ENCODE measurements around the gene PPFIA1. TPM values are rescaled to one million over a fixed set of nuclear protein-coding genes. Genes with fewer than 3 reads are reported as not detected.

PPFIA1 gene
- total RNA-seq, 1 experiment from 2014 or later = 75.1 TPM

DNA sequence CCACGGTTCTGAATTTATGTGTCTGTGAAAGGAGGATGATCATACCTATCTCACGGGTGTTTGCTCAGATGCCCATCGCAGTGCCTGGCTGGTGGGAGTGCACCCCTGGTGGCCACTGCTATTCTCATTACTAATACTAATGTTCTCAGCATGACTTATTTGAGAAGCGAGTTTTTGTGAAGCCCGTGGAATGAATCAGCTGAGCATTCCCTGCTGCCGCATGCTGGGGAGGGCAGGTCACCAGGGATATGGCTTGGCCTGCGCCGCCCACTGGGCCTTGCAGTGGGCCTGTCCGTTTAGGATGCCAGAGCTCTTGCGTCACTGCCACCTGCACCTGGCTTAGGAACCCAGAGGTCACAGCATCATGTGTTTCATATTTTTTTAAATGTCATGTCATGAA lies 144.7 kb downstream of the PPFIA1 start:
- Mint-ChIP-seq H3K27ac (0 out of 2 replicates have a peak overlapping the region, but pooled peaks have one; percentile 23), H3K4me1 (no peaks in the 10 kb centered on the region), H3K36me3 (peaks cover 81% of the 10 kb centered on the region), H3K27me3 (ENCODE audit: low read depth) (no peaks in the 10 kb centered on the region), H3K9me3 (no peaks in the 10 kb centered on the region), H3K4me3 (no peak overlapping the region)
- TF ChIP-seq, protein P1, sequence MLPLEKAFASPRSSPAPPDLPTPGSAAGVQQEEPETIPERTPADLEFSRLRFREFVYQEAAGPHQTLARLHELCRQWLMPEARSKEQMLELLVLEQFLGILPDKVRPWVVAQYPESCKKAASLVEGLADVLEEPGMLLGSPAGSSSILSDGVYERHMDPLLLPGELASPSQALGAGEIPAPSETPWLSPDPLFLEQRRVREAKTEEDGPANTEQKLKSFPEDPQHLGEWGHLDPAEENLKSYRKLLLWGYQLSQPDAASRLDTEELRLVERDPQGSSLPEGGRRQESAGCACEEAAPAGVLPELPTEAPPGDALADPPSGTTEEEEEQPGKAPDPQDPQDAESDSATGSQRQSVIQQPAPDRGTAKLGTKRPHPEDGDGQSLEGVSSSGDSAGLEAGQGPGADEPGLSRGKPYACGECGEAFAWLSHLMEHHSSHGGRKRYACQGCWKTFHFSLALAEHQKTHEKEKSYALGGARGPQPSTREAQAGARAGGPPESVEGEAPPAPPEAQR (CRISPR knock-in tag; IDR thresholded peaks at IDR 0.05) = no peak
- TF ChIP-seq ZNF138 (CRISPR knock-in tag; conservative IDR thresholded peaks at IDR 0.05) = no peak
- TF ChIP-seq KAT7 (CRISPR knock-in tag; IDR thresholded peaks at IDR 0.05; ENCODE audit: borderline replicate concordance) = no peak
- no peak for TF ChIP-seq OVOL2 (CRISPR knock-in tag; IDR thresholded peaks at IDR 0.05; ENCODE audit: borderline replicate concordance)
- TF ChIP-seq NFYB (CRISPR knock-in tag; conservative IDR thresholded peaks at IDR 0.05; ENCODE audit: low read depth) = no peak
- no peak for TF ChIP-seq TCF7 (CRISPR knock-in tag; IDR thresholded peaks at IDR 0.05; ENCODE audit: low read depth)
- TF ChIP-seq MYBL2 (CRISPR knock-in tag; IDR thresholded peaks at IDR 0.05) = no peak
- TF ChIP-seq ZNF232 (CRISPR knock-in tag; IDR thresholded peaks at IDR 0.05) = no peak
- no peak for TF ChIP-seq NR3C1 (CRISPR knock-in tag; conservative IDR thresholded peaks at IDR 0.05; ENCODE audit: low read depth)
- no peak for TF ChIP-seq ELF4 (CRISPR knock-in tag; IDR thresholded peaks at IDR 0.05; ENCODE audit: low read depth)
- no peak for TF ChIP-seq TEAD1 (CRISPR knock-in tag; IDR thresholded peaks at IDR 0.05)
- no peak for TF ChIP-seq ZNF396 (CRISPR knock-in tag; IDR thresholded peaks at IDR 0.05; ENCODE audit: borderline replicate concordance)
- no peak for TF ChIP-seq FOXP1 (CRISPR knock-in tag; IDR thresholded peaks at IDR 0.05; ENCODE audit: borderline replicate concordance)
- TF ChIP-seq, protein P2, sequence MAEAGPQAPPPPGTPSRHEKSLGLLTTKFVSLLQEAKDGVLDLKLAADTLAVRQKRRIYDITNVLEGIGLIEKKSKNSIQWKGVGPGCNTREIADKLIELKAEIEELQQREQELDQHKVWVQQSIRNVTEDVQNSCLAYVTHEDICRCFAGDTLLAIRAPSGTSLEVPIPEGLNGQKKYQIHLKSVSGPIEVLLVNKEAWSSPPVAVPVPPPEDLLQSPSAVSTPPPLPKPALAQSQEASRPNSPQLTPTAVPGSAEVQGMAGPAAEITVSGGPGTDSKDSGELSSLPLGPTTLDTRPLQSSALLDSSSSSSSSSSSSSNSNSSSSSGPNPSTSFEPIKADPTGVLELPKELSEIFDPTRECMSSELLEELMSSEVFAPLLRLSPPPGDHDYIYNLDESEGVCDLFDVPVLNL (CRISPR knock-in tag; IDR thresholded peaks at IDR 0.05; ENCODE audit: borderline replicate concordance, low read depth) = no peak
- TF ChIP-seq TP53 (CRISPR knock-in tag; IDR thresholded peaks at IDR 0.05) = no peak
- no peak for TF ChIP-seq ETV6 (CRISPR knock-in tag; IDR thresholded peaks at IDR 0.05)
- TF ChIP-seq ZNF219 (CRISPR knock-in tag; IDR thresholded peaks at IDR 0.05; ENCODE audit: borderline replicate concordance) = no peak
- TF ChIP-seq, protein P3, sequence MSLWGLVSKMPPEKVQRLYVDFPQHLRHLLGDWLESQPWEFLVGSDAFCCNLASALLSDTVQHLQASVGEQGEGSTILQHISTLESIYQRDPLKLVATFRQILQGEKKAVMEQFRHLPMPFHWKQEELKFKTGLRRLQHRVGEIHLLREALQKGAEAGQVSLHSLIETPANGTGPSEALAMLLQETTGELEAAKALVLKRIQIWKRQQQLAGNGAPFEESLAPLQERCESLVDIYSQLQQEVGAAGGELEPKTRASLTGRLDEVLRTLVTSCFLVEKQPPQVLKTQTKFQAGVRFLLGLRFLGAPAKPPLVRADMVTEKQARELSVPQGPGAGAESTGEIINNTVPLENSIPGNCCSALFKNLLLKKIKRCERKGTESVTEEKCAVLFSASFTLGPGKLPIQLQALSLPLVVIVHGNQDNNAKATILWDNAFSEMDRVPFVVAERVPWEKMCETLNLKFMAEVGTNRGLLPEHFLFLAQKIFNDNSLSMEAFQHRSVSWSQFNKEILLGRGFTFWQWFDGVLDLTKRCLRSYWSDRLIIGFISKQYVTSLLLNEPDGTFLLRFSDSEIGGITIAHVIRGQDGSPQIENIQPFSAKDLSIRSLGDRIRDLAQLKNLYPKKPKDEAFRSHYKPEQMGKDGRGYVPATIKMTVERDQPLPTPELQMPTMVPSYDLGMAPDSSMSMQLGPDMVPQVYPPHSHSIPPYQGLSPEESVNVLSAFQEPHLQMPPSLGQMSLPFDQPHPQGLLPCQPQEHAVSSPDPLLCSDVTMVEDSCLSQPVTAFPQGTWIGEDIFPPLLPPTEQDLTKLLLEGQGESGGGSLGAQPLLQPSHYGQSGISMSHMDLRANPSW (CRISPR knock-in tag; conservative IDR thresholded peaks at IDR 0.05; ENCODE audit: low read depth) = no peak
- ChIA-PET CTCF (interaction anchor here (1.3 to 1.5 kb wide), 2 partner anchors 9 to 10 kb away, joined by 3 to 4 read pairs; no protein-coding TSS in a partner anchor), POLR2A (no interaction called here)
- no peak for ATAC-seq
- DNase-seq (ENCODE audit: low spot score) = no peak

DNA sequence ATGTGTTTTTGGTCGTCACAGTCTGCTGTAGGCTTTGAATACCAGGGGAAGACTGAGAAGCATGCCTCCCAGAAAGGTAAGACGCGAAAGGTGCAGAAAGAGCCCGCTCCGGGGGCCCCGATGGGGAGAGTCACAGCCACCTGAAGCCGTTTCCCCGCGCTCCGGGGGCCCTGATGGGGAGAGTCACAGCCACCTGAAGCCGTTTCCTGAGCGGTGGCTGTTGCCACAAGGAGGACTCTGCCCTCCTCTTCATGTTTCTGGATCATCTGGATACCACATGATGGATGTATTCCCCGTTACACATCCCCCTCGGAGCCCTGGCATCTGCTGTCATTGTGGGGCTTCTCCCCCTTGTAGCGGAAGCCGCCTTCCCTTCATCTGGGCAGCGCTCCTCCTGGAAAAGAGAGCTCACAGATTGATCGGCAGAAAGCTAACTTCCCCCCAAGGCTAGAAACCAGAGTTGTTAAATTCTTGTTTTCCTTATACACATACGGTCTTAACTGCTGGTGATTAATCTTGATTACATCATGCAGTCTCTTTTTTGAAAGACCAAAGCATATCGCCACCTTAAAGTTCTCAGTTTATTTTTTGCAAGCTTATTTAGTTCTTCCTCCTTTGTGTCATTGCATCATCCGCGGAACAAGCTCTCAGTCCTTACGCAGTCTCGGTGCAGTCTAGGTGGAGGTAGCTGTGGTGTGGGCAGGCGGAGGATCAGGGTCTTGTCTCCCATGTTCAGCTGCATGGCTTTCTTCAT lies 145.3 kb downstream of the PPFIA1 start:
- H3K27ac Mint-ChIP-seq = peak overlapping the region; percentile 63
- POLR2A ChIA-PET = no interaction called here
- TF ChIP-seq ETV6 (CRISPR knock-in tag; IDR thresholded peaks at IDR 0.05) (no peak), NR1H2 (CRISPR knock-in tag; IDR thresholded peaks at IDR 0.05) (no peak), ZNF396 (CRISPR knock-in tag; IDR thresholded peaks at IDR 0.05; ENCODE audit: borderline replicate concordance) (no peak)
- TF ChIP-seq, protein P4, sequence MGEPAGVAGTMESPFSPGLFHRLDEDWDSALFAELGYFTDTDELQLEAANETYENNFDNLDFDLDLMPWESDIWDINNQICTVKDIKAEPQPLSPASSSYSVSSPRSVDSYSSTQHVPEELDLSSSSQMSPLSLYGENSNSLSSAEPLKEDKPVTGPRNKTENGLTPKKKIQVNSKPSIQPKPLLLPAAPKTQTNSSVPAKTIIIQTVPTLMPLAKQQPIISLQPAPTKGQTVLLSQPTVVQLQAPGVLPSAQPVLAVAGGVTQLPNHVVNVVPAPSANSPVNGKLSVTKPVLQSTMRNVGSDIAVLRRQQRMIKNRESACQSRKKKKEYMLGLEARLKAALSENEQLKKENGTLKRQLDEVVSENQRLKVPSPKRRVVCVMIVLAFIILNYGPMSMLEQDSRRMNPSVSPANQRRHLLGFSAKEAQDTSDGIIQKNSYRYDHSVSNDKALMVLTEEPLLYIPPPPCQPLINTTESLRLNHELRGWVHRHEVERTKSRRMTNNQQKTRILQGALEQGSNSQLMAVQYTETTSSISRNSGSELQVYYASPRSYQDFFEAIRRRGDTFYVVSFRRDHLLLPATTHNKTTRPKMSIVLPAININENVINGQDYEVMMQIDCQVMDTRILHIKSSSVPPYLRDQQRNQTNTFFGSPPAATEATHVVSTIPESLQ (CRISPR knock-in tag; IDR thresholded peaks at IDR 0.05) = no peak
- TF ChIP-seq, protein P5, sequence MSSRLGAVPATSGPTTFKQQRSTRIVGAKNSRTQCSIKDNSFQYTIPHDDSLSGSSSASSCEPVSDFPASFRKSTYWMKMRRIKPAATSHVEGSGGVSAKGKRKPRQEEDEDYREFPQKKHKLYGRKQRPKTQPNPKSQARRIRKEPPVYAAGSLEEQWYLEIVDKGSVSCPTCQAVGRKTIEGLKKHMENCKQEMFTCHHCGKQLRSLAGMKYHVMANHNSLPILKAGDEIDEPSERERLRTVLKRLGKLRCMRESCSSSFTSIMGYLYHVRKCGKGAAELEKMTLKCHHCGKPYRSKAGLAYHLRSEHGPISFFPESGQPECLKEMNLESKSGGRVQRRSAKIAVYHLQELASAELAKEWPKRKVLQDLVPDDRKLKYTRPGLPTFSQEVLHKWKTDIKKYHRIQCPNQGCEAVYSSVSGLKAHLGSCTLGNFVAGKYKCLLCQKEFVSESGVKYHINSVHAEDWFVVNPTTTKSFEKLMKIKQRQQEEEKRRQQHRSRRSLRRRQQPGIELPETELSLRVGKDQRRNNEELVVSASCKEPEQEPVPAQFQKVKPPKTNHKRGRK (CRISPR knock-in tag; IDR thresholded peaks at IDR 0.05; ENCODE audit: borderline replicate concordance) = no peak
- TF ChIP-seq, protein P6, sequence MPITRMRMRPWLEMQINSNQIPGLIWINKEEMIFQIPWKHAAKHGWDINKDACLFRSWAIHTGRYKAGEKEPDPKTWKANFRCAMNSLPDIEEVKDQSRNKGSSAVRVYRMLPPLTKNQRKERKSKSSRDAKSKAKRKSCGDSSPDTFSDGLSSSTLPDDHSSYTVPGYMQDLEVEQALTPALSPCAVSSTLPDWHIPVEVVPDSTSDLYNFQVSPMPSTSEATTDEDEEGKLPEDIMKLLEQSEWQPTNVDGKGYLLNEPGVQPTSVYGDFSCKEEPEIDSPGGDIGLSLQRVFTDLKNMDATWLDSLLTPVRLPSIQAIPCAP (CRISPR knock-in tag; IDR thresholded peaks at IDR 0.05) = no peak
- TF ChIP-seq, protein P7, sequence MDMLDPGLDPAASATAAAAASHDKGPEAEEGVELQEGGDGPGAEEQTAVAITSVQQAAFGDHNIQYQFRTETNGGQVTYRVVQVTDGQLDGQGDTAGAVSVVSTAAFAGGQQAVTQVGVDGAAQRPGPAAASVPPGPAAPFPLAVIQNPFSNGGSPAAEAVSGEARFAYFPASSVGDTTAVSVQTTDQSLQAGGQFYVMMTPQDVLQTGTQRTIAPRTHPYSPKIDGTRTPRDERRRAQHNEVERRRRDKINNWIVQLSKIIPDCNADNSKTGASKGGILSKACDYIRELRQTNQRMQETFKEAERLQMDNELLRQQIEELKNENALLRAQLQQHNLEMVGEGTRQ (CRISPR knock-in tag; IDR thresholded peaks at IDR 0.05) = no peak

More for the DNA sequence above, 145.3 kb downstream of the PPFIA1 start:
- CTCF ChIA-PET = interaction anchor here (1.3 to 1.5 kb wide), 2 partner anchors 8 to 10 kb away, joined by 3 to 4 read pairs; no protein-coding TSS in a partner anchor
- Mint-ChIP-seq H3K4me3 (no peak overlapping the region), H3K36me3 (peaks cover 78% of the 10 kb centered on the region), H3K4me1 (no peaks in the 10 kb centered on the region), H3K9me3 (no peaks in the 10 kb centered on the region), H3K27me3 (ENCODE audit: low read depth) (no peaks in the 10 kb centered on the region)
- ATAC-seq (no peak), DNase-seq (ENCODE audit: low spot score) (no peak)

All from WTC11 (cell line).